ENCODE results near the gene FAS. TPM values are rescaled to one million over a fixed set of nuclear protein-coding genes. Genes with fewer than 3 reads are reported as not detected.

FAS gene
- total and polyA plus RNA-seq, 4 donors, result 2.2 to 13.2 (median 5.9) TPM

GRCh38 chr10:89035461-89035860 is 44.9 kb downstream of the FAS start:
- WGBS, result 74% methylated on average over 1 of the region's 1 CpG
- Histone ChIP-seq H3K4me3 (ENCODE audit: low read depth in 1 of 3, low read length in 3 of 3) (no peak overlapping the region), H3K27me3 (ENCODE audit: control insufficient read depth in 4 of 4, insufficient read depth in 4 of 4, low read length in 3 of 4) (no peaks in the 10 kb centered on the region), H3K9ac (ENCODE audit: low read depth in 1 of 2, low read length in 2 of 2) (no peak overlapping the region), H3K36me3 (ENCODE audit: control insufficient read depth in 4 of 4, insufficient read depth in 3 of 4, low read depth in 1 of 4, low read length in 3 of 4) (no peaks in the 10 kb centered on the region), H3K9me3 (ENCODE audit: control insufficient read depth in 4 of 4, low read length in 3 of 4) (no peaks in the 10 kb centered on the region), H3K4me1 (ENCODE audit: control insufficient read depth in 4 of 4, insufficient read depth in 4 of 4, low read length in 3 of 4) (peaks cover 3 to 5% (median 4%) of the 10 kb centered on the region in 4 donors), H3K27ac (ENCODE audit: low read depth in 1 of 2, low read length in 2 of 2) (no peak overlapping the region)
- no peak for DNase-seq (ENCODE audit: low spot score)
- no peak for TF ChIP-seq CTCF (IDR thresholded peaks at IDR 0.05; ENCODE audit: low read depth, low read length, missing input control)
- TF ChIP-seq, protein P1, sequence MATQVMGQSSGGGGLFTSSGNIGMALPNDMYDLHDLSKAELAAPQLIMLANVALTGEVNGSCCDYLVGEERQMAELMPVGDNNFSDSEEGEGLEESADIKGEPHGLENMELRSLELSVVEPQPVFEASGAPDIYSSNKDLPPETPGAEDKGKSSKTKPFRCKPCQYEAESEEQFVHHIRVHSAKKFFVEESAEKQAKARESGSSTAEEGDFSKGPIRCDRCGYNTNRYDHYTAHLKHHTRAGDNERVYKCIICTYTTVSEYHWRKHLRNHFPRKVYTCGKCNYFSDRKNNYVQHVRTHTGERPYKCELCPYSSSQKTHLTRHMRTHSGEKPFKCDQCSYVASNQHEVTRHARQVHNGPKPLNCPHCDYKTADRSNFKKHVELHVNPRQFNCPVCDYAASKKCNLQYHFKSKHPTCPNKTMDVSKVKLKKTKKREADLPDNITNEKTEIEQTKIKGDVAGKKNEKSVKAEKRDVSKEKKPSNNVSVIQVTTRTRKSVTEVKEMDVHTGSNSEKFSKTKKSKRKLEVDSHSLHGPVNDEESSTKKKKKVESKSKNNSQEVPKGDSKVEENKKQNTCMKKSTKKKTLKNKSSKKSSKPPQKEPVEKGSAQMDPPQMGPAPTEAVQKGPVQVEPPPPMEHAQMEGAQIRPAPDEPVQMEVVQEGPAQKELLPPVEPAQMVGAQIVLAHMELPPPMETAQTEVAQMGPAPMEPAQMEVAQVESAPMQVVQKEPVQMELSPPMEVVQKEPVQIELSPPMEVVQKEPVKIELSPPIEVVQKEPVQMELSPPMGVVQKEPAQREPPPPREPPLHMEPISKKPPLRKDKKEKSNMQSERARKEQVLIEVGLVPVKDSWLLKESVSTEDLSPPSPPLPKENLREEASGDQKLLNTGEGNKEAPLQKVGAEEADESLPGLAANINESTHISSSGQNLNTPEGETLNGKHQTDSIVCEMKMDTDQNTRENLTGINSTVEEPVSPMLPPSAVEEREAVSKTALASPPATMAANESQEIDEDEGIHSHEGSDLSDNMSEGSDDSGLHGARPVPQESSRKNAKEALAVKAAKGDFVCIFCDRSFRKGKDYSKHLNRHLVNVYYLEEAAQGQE (IDR thresholded peaks at IDR 0.05), result no peak
- no peak for TF ChIP-seq SP1 (IDR thresholded peaks at IDR 0.05)
- TF ChIP-seq RXRA (IDR thresholded peaks at IDR 0.05), result no peak
- no peak for TF ChIP-seq EGR1 (IDR thresholded peaks at IDR 0.05; ENCODE audit: low read depth in 2 of 2)
- no peak for TF ChIP-seq JUND (IDR thresholded peaks at IDR 0.05)
- TF ChIP-seq GABPA (IDR thresholded peaks at IDR 0.05 in 1 of 2, conservative IDR thresholded peaks at IDR 0.05 in 1 of 2), result no peak
- TF ChIP-seq HNF4G (IDR thresholded peaks at IDR 0.05), result no peak
- TF ChIP-seq RAD21 (IDR thresholded peaks at IDR 0.05), result no peak
- TF ChIP-seq, protein P2, sequence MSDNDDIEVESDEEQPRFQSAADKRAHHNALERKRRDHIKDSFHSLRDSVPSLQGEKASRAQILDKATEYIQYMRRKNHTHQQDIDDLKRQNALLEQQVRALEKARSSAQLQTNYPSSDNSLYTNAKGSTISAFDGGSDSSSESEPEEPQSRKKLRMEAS (IDR thresholded peaks at IDR 0.05), result no peak
- no peak for TF ChIP-seq FOXA2 (IDR thresholded peaks at IDR 0.05)
- TF ChIP-seq FOXA1 (IDR thresholded peaks at IDR 0.05), result no peak
- TF ChIP-seq TAF1 (conservative IDR thresholded peaks at IDR 0.05), result no peak
- TF ChIP-seq, protein P3, sequence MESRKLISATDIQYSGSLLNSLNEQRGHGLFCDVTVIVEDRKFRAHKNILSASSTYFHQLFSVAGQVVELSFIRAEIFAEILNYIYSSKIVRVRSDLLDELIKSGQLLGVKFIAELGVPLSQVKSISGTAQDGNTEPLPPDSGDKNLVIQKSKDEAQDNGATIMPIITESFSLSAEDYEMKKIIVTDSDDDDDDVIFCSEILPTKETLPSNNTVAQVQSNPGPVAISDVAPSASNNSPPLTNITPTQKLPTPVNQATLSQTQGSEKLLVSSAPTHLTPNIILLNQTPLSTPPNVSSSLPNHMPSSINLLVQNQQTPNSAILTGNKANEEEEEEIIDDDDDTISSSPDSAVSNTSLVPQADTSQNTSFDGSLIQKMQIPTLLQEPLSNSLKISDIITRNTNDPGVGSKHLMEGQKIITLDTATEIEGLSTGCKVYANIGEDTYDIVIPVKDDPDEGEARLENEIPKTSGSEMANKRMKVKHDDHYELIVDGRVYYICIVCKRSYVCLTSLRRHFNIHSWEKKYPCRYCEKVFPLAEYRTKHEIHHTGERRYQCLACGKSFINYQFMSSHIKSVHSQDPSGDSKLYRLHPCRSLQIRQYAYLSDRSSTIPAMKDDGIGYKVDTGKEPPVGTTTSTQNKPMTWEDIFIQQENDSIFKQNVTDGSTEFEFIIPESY (IDR thresholded peaks at IDR 0.05), result no peak
- TF ChIP-seq, protein P4, sequence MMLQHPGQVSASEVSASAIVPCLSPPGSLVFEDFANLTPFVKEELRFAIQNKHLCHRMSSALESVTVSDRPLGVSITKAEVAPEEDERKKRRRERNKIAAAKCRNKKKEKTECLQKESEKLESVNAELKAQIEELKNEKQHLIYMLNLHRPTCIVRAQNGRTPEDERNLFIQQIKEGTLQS (IDR thresholded peaks at IDR 0.05), result no peak
- no peak for TF ChIP-seq HNF4A (conservative IDR thresholded peaks at IDR 0.05)
- no peak for TF ChIP-seq YY1 (IDR thresholded peaks at IDR 0.05)
- no peak for TF ChIP-seq NR2F2 (IDR thresholded peaks at IDR 0.05)

All from liver (tissue), 9 donors.